Cerebellar cortex (tissue), 1 donor: ENCODE results near the gene PRM3.

ENCODE experiments used
- DNase-seq: peaks from one replicate; pipeline ENCODE4 v3.0.0-alpha.2; 2015; ENCODE audit warnings: low spot score

PRM3 gene

DNA sequence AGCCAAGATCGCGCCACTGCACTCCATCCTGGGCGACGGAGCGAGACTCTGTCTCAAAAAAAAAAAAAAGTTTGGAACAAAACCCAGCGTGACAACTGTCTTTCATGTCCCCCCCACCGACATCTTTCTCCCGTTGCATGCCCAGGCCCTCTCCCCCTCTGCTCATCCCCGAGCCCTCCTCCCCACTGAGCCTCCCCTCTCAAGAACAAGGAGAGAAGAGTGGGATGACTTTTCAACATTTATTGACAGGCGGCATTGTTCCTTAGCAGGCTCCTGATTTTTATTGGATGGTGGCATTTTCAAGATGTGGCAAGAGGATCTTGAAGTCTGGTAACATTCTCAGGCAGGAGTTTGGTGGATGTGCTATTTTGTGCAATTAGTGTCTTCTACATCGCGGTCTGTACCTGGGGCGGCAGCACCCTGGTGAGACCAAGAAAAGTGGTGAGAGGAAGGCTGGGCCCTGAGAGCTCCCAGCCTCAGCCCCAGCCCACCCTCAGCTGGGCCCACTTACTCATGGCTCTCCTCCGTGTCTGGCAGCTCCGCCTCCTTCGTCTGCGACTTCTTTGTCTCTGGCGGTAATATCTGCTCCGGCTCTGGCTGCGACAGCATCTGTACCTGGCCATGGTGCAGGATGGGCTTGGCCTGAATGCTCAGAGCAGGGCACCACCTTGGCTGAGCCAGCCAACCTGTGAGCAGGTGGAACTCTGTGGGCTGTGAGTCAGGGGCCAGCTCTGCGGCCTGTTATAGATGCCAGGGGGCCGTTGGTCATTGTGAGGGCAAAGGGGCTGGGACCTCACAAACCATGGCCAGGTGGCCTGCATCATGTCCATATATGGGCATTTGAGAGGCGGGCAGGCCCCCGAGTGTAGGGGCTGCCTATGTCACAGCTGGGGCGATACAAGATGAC is 7.4 kb upstream of the PRM3 start, which contains the start of gene PRM1:
TSS of gene PRM1 (minus strand) at position 715 of the 907 bp plus-strand sequence. CDS start at position 623, 92 bp downstream.
- peak; percentile 14 for DNase-seq

DNA sequence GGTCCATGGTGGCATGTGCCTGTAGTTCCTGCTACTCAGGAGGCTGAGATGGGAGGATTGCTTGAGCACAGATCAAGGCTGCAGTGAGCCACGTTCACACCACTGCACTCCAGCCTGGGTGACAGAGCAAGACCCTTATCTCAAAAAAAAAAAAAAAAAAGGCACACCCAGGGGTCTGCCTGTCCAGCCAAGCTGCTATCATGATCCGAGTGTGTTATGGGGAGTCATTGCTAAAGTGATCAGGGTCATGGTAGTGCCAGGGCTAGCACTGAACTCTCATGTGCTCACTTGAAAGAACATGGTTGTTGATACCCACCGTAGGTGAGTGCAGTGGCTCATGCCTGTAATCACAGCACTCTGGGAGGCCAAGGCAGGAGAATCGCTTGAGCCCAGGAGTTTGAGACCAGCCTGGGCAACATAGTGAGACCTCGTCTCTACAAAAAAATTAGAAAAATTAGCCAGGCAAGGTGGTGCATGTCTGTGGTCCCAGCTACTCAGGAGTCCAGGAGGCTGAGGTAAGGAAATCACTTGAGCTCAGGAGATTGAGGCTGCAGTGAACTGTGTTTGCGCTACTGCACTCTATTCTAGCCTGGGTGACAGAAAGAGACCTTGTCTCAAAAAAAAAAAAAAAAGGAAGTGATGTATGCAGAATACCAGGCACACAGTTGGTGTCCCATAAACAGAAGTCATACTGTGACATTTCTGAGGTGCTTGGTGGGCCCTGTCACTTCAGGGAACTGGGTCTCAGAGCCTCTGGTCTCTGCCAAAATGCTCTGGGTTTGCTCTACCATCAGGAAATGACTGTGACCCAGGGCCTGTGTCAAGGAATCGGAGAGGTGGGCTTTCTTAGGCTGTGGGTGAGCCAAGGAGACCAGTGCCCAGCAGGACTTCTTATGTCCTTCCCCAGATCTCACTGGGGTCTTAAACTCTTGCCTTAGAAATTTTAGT is 5.5 kb upstream of the PRM3 start:
- DNase-seq: no peak

DNA sequence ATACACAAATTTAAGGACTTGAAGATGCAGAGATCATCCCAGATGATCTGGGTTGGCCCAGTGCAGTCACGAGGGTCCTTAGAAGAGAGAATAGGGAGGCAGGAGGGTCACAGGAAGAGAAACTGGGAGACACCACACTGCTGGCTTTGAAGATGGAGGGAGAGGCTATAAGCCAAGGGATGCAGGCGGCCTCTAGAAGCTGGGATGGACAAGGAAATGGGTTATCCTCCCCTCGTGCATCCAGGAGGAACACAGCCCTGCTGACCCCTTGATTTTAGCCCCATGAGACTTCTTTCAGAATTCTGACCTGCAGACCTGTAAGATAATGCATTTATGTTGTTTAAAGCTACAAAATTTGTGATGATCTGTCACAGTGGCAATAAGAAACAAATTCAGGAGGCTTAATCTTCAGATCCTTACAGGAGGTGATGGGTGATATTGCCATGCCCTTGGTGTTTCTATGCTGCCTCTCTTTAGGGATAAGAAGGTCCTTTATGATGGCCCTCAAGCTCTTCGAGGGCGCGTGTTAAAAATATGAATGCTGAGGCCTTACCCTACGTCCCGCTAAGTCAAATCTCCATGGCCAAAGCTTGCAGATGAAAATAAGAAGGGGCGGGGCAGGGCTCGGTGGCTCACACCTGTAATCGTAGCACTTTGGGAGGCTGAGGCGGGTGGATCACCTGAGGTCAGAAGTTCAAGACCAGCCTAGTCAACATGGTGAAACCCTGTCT is 4.3 kb upstream of the PRM3 start:
- no peak for DNase-seq

DNA sequence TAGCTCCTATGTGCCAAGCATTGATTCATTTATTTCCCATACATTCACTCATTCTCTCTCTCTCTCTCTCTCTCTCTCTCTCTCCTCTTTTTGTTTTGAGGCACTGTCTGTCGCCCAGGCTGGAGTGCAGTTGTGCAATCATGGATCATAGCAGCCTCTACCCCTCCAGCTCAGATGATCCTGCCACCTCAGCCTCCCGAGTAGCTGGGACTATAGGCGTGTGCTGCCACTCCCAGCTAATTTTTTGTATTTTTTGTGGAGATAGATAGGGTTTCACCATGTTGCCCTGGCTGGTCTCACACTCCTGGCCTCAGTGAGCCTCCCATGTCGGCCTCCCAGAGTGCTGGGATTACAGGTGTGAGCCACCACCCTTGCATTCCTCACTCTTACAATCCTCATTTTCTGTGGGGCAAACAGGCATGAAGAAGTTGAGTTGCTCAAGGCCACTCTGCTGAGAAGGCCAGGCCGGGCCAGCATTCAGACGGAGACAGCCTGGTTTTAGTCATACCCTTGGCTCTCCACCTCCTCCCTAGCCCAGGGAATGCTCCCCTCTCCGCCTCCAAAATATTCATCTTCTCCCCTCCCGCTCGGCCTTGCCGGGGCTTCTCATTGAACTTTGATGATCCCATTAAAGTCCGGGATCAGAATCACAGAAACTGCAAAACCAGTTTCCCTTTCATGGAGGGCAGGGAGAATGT is 3.6 kb upstream of the PRM3 start:
- no peak for DNase-seq

DNA sequence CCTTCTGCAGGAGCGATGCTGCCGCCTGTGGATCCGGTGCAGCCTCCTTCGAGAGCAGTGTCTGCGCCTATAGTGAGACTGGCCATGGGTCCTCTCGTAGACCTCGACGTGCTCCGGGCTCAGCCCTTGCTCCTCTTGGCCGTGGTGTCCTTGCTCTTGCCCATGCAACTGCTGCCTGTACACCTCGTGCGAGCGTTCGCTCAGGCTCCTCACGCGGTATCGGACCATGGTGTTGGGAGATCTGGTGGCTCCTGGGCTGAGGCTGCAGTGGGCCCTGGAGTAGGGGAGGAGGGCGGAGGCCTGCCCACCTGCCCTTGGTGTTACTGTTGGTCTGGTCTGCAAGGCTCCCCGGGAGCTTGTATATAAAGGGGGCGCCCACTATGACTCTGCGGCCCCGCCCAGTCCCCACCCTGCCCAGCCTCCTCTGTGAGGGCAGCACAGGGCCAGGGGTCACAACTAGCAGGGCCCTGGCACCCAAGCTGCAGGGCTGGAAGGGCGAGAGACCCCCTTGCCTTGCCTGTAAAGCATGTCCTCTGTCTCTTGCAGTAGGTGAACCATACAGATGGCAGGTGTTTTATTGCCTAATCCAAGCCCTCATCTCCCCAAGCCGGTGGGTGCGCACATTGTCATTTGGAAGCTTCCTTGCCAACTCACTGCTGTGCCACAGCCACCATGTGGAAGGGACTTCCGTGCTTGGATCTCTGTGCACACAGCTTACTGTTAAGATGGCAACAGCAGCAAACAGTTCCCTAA is 2.9 kb upstream of the PRM3 start, which contains the start of gene PRM2:
TSS of gene PRM2 (minus strand) at position 338 of the 753 bp plus-strand sequence. CDS start at position 228, 110 bp downstream.
- no peak for DNase-seq

DNA sequence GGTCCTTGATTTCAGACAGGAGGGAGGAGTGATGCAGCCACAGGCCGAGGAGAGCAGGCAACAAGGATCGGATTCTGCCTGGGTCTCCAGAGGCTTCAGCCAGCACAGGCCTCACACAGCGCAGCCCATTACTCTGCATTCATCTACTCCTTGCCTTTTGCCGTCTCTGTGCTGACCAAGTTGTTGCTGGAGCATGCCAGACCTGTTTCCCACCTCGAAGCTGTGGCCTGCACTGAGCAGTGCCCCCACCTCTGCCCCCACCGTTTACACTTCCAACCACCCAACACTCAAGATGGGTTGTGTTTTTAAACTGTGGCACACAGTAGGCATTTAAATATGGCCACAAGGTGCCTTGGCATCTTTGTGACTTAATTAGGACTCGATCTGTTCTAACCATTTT is 1.5 kb upstream of the PRM3 start:
- no peak for DNase-seq

DNA sequence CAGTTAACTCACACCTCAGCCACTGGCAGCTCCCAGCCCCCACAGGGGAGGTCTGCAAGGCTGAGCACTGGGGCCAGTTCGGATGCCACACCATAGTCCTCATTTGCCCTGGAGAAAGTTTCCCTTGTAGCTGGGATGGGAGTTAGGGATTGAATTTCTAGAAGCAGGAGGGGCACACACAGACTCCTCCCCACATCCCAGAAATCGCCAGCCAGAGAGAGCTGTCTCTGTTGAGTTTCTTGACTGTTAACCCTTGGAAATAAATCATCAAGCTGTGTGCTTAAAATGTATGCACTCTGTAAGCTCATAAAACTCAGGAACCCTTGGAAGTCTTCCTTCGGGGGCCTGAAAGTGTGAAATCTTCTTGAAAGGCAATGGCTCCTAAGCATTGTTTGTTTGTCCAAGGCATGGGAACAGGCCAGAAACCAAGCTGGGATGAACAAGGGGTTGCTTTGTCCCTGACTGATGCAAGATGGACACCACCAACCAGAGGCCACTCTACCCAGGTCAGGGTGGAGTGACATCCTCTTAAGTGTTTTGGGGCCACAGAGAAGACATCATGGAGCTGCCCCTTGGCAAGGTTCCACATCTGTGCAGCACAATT is 394 bp upstream of the PRM3 start:
- DNase-seq: no peak

DNA sequence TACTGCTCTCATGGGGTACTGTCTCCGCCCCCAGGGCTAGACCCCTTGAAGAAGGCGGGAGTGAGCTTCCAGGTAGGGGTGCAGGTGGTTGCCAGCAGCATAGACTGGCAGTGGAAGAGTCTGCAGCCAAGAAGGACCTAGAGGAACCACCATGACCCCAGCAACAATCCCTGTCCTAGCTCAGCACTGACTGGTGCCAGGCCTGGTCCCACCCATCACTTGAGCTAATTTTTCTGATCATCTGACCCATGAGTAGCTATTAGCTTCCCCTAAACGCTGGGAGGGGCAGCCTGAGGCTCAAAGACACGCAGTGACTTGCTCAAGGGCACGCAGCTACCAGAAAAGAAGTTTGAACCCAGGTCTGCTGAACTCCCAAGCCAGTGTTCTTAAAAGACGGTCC is 945 bp downstream of the PRM3 start:
- DNase-seq: no peak

DNA sequence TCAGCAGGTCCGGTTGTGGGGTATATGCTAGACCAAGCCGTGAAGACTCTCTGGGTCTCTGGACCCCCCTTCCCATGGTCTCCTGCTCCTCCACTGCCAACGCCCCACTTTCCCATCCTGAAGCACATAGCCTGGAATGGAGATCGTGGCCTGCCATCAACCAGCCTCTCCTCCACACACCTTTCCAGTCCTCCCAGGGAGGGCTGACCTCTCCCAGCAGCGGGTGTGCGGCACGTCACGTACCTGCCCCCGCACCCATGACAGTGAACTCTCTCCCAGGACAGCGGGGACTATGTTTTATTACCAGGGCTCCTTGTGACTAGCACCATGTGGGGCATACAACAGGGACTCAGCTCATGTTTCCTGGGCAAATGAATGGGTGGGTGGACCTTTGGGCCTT is 1.8 kb downstream of the PRM3 start:
- DNase-seq: no peak

DNA sequence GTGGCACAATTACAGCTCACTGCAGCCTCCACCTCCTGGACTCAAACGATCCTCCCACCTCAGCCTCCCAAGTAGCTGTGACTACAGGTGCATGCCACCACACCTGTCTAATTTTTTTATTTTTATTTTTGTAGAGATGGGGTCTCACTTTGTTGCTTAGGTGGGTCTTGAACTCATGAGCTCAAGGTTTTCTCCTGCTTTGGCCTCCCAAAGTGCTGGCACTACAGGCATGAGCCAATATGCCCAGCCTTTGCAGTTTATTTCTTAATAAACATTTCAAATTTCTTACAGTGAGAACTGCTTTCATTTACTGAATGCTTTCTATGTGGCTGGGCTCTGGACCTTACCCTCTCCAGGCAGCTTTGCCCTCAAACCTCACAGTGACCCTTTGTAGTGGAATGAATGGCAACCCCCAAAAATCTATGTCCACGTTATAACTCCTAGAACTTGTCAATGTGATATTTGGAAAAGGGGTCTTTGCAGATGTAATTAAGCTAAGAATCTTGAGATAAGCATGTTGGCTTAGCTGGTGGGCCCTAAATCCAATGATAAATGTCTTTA is 2.7 kb downstream of the PRM3 start:
- no peak for DNase-seq

DNA sequence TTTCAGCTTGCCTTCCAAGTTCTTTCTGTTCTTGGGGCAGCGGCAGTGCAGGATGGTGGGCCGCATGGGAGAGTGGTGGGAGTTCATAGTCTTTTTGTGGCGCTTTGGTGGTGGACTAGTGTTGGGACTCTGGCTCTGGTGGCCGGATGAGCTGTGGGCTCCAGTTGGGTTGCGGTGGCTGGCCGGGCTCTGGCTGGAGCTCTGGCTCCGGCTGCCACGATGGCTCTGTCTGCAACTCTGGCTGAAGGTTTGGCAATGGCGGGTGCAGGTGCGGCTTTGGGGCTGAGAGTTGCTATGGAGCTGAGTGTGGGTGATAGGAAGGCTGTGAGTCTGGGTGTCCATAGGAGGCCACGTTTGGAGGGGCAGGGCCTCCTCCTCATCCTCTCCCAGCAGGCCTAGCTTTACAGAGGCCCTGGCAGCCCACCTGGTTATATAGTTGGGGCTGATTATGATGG is 4.5 kb downstream of the PRM3 start, which contains the start of gene TNP2:
TSS of gene TNP2 (minus strand) at position 405 of the 455 bp plus-strand sequence. CDS start at position 342, 63 bp downstream.
- DNase-seq: no peak

DNA sequence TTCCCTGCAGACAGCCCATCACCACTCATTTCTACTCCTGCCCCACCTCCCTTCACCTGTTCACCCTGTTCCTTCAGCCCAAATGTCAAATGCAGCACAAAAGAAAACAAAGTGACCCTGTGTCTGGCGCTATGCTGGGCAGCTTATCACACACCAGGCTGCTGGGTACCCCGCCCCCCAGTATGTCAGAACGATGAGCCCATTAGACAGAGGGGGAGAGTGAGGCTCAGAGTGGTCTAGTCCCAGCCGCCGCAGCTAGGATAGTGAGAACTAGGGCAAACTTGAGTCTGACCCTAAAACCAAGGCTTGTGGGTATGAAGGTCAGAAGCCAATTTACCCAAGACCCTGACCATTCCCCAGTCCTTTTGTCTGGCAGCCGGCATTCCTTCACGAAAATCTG is 8.3 kb downstream of the PRM3 start:
- no peak for DNase-seq

DNA sequence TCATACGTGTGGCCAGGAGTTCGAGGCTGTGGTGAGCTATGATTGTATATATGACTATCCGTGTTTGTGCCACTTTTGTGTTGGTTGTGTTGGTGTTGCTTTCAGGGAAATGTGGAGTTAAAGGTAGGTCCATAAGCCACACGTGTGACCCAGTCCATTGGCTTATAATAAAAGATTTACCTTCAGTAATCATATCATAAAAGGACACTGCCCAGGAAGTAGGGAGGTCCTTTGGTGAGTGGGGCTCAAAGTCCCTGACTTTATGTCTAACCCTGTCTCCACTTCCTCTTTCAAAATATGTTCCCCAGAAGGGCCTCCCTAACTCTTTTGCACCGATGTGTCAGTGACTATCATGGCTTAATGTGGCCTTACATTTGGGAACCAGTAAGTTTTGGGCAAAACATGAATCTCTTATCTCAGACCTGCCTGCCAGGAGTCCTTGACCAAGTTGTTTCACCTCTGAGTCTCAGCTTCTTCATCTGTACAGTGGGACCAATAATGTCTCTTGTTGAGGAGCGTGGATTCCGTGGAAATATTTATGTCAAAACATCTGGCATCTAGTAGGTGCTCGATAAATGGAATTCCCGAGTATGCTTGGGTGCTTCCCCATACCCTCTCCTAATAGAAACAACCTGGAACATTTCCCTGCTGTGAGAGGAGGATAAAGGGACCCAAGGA is 9.1 kb downstream of the PRM3 start:
- DNase-seq: no peak

DNA sequence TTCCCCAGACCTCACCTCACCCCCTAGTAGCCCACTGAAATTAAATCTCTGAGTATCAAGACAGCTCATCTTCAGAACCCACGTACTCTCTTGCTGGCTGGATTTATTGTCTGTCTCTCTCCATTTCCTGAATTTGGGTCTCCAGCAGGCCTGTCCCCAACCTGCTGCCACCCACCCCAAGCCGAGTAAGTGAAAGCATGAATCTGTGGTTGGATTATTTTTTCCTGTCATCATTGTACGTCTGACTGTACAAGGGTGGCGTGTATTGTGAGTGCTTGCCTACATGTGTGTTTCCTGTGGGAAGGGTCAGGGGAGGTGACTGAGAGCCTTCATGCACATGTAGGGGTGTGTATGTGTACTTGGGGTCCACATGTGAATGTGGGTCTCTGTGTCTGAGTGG is 9.7 kb downstream of the PRM3 start:
- DNase-seq: no peak

DNA sequence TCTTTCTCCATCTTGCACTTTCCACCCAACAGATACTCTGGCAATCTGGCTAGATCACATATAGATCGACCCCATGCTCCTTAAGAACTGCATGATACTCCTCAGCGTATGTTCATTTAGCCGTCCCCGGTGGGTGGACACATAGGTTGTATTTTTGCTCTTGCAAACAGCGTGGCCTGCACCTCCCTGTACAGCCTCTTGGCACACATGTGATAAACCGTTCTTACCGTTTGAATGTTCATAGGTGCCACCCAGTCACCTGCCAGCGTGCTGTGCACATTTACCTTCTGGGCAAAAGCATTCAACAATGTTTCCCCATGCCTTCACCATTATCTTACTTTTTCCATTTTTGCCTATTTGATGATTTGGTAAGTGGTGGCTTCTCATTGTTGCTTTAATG is 10.5 kb downstream of the PRM3 start:
- DNase-seq: no peak

DNA sequence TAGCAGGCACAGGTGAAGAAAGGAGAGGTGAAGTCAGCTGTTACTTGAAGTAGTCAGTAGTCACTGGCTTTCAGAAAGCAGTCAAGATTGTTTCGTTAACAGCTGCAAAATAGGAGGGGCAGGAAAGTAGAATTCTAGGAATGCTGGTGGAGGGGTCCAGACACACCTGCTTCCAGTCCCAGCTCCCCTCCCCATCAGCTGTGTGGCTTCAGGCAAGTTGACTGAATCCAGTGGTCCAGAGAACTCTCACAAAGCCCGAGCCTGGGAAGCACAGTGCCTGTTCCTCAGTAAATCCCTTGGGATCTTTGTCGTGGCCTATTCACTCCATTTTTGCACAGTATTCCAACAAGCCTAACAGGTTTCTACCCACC is 12.8 kb downstream of the PRM3 start:
- DNase-seq: no peak

DNA sequence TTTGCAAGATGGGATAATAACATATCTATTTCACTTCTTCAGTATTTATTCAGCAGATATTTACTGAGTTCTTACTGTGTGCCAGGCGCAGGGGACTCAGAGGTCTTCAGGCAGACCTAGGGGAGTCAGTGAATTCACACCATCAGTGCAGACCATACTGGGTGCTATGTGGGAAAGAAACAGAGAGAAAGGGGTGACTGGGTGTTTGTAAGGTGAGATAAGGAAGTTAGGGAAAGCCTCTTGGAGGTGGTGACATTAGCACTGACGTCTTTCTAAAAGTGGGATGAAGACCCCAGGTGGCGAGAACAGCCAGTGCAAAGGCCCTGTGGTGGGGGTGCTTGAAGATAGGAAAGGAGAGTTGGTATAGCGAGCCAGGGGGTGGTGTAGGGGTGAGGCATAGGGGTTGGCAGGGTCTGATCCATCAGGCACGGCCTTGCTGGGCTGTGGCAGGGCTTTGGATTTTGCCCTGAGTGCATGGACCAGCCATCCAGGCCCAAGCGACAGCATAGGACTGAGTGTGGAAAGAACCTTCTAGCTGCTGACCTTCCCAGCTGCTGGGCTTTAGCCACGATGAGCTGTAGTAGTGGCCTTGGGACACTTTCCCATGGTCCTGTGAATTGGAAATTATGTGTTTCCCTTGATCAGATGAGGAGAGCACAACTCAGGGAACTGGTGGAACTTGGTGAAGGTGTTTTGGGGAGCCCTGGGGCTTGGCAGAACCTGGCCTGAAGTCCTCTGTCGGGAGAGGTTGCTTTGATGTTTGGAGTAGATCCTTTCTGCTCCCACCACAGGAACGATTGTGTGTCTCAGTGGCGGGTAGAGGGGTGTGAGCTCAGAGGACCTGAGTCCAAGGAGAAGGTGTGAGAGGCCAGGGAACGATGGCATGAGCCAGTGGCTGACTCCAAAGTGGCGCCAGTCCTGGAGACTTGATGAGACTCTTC is 13.5 kb downstream of the PRM3 start:
- no peak for DNase-seq
